Fibroblast of skin of back (primary cell): ENCODE results near the gene KCP.
"Not testable (repeated sequence)": the region's sequence is repeated elsewhere in the genome, so short reads cannot be mapped to it uniquely, and the experiment has no call there.

ENCODE experiments used
- DNase-seq: peaks from one replicate; pipeline ENCODE4 v3.0.0-alpha.2; 2013

Gene KCP

GRCh38 chr7:128921866-128922440 lies 11.4 kb upstream of the KCP start:
- DNase-seq, result no peak

- no peak for DNase-seq
Measured at GRCh38 chr7:128920913-128921582, 10.5 kb upstream of the KCP start.

GRCh38 chr7:128919881-128920799 lies 9.6 kb upstream of the KCP start:
- peak; percentile 44 for DNase-seq

GRCh38 chr7:128919241-128919640 lies 8.7 kb upstream of the KCP start:
- DNase-seq, result no peak

- no peak for DNase-seq
Measured at GRCh38 chr7:128918016-128918665, 7.6 kb upstream of the KCP start.

GRCh38 chr7:128917122-128917521 lies 6.6 kb upstream of the KCP start:
- no peak for DNase-seq

GRCh38 chr7:128916643-128916915 lies 6.1 kb upstream of the KCP start:
- no peak for DNase-seq

- no peak for DNase-seq
Measured at GRCh38 chr7:128915841-128916642, 5.5 kb upstream of the KCP start.

- DNase-seq, result no peak
Measured at GRCh38 chr7:128915271-128915819, 4.8 kb upstream of the KCP start.

- DNase-seq, result no peak
Measured at GRCh38 chr7:128914566-128915151, 4.2 kb upstream of the KCP start.

- DNase-seq, result no peak
Measured at GRCh38 chr7:128913870-128914565, 3.5 kb upstream of the KCP start.

- DNase-seq, result not testable (repeated sequence)
Measured at GRCh38 chr7:128912709-128913495, 2.4 kb upstream of the KCP start.

GRCh38 chr7:128912281-128912680 lies 1.8 kb upstream of the KCP start:
- no peak for DNase-seq

- peak; percentile 5 for DNase-seq
Measured at GRCh38 chr7:128911423-128912031, 1.0 kb upstream of the KCP start.

GRCh38 chr7:128909625-128910568 lies 612 bp downstream of the KCP start:
- DNase-seq, result peak; percentile 48

GRCh38 chr7:128908750-128909624 lies 1.5 kb downstream of the KCP start:
- DNase-seq, result no peak

GRCh38 chr7:128906766-128907559 lies 3.5 kb downstream of the KCP start:
- no peak for DNase-seq
